SIG-M5 (cell line): ENCODE results near the gene TMEM109.

Experiments
- DNase-seq: peaks from one replicate; lab custom pipeline; 2025; lab: John Stamatoyannopoulos, UW

TMEM109 gene

GRCh38 chr11:60970890-60971289 is 56.9 kb downstream of the TMEM109 start:
- DNase-seq: no peak

GRCh38 chr11:60971520-60971919 is 57.6 kb downstream of the TMEM109 start, which contains the start of gene CD6:
Gene CD6 (plus strand): TSS chr11:60971680. CDS start chr11:60971866, 186 bp downstream.
- no peak for DNase-seq

GRCh38 chr11:60972182-60973030 is 58.4 kb downstream of the TMEM109 start:
- DNase-seq: no peak
